NT2/D1 (cell line): ENCODE results near the gene TECR.
"Not testable (repeated sequence)": the region's sequence is repeated elsewhere in the genome, so short reads cannot be mapped to it uniquely, and the experiment has no call there.

Experiments
- DNase-seq: peaks from one replicate; pipeline ENCODE4 v3.0.0-alpha.2; 2011; ENCODE audit warnings: low read depth, low spot score
- H3K27me3 ChIP-seq: 2 replicates; pipeline ENCODE4 v1.6.0; 2011; ENCODE audit warnings: mild to moderate bottlenecking; ENCODE audit not compliant: insufficient read length, insufficient read depth
- H3K36me3 ChIP-seq: 2 replicates; pipeline ENCODE4 v1.6.1; 2011; ENCODE audit warnings: mild to moderate bottlenecking, low read length, mixed read lengths; ENCODE audit not compliant: insufficient read depth, insufficient read length
- H3K4me1 ChIP-seq: 2 replicates; pipeline ENCODE4 v1.5.1; 2011; ENCODE audit not compliant: insufficient read depth, insufficient read length
- H3K4me3 ChIP-seq: 2 replicates; pipeline ENCODE4 v1.5.1; 2011; ENCODE audit warnings: low read depth; ENCODE audit not compliant: insufficient read length
- H3K9ac ChIP-seq: 2 replicates; pipeline ENCODE4 v1.6.0; 2011; ENCODE audit warnings: low read depth; ENCODE audit not compliant: insufficient read length
- H3K9me3 ChIP-seq: 2 replicates; pipeline ENCODE4 v1.5.1; 2011; ENCODE audit warnings: mild to moderate bottlenecking, low read length; ENCODE audit not compliant: insufficient read depth
- SUZ12 ChIP-seq: IDR thresholded peaks from 2 replicates; pipeline ENCODE4 v1.6.1; 2011; ENCODE audit not compliant: insufficient read length, insufficient read depth; ENCODE audit errors: extremely low read depth
- YY1 ChIP-seq: IDR thresholded peaks from 2 replicates; pipeline ENCODE4 v1.6.1; 2011; ENCODE audit not compliant: insufficient read length, insufficient read depth
- ZNF274 ChIP-seq: IDR thresholded peaks from 2 replicates; pipeline ENCODE4 v1.6.1; 2011; ENCODE audit warnings: mild to moderate bottlenecking, low read depth, low read length

TECR gene

GRCh38 chr19:14503285-14503684, 26.1 kb upstream of the TECR start:
- no peak overlapping the region for H3K4me3 ChIP-seq
- peaks cover 18% of the 10 kb centered on the region for H3K4me1 ChIP-seq
- peak overlapping the region; percentile 36 for H3K9ac ChIP-seq
- H3K27me3 ChIP-seq = no peaks in the 10 kb centered on the region
- no peaks in the 10 kb centered on the region for H3K9me3 ChIP-seq
- no peaks in the 10 kb centered on the region for H3K36me3 ChIP-seq
- no peak for DNase-seq
- no peak for TF ChIP-seq SUZ12
- TF ChIP-seq YY1 = no peak
- no peak for TF ChIP-seq ZNF274

- not testable (repeated sequence) for H3K36me3 ChIP-seq, H3K4me3 ChIP-seq, H3K27me3 ChIP-seq, H3K9me3 ChIP-seq, DNase-seq, H3K9ac ChIP-seq
- H3K4me1 ChIP-seq = peaks cover 18% of the 10 kb centered on the region
Measured at GRCh38 chr19:14504575-14504974, 24.8 kb upstream of the TECR start.

- Histone ChIP-seq H3K4me1 (peaks cover 18% of the 10 kb centered on the region), H3K36me3 (no peaks in the 10 kb centered on the region), H3K9ac (peak overlapping the region; percentile 62), H3K9me3 (no peaks in the 10 kb centered on the region), H3K4me3 (no peak overlapping the region), H3K27me3 (no peaks in the 10 kb centered on the region)
- DNase-seq = no peak
- TF ChIP-seq ZNF274 = no peak
- TF ChIP-seq SUZ12 = no peak
- no peak for TF ChIP-seq YY1
Measured at GRCh38 chr19:14505488-14506239, 23.7 kb upstream of the TECR start.

- DNase-seq = no peak
- Histone ChIP-seq H3K9me3 (no peaks in the 10 kb centered on the region), H3K36me3 (no peaks in the 10 kb centered on the region), H3K27me3 (no peaks in the 10 kb centered on the region), H3K9ac (no peak overlapping the region), H3K4me3 (no peak overlapping the region), H3K4me1 (peaks cover 10% of the 10 kb centered on the region)
- TF ChIP-seq SUZ12 (no peak), YY1 (no peak), ZNF274 (no peak)
Measured at GRCh38 chr19:14507704-14508542, 21.5 kb upstream of the TECR start.

GRCh38 chr19:14510311-14511228, 18.8 kb upstream of the TECR start:
- H3K4me3 ChIP-seq = no peak overlapping the region
- peaks cover 7% of the 10 kb centered on the region for H3K4me1 ChIP-seq
- peaks cover 20% of the 10 kb centered on the region for H3K36me3 ChIP-seq
- TF ChIP-seq ZNF274 = no peak
- no peak for TF ChIP-seq SUZ12
- no peak for TF ChIP-seq YY1
- H3K9me3 ChIP-seq = no peaks in the 10 kb centered on the region
- H3K9ac ChIP-seq = no peak overlapping the region
- no peaks in the 10 kb centered on the region for H3K27me3 ChIP-seq
- no peak for DNase-seq

GRCh38 chr19:14511229-14511593, 18.2 kb upstream of the TECR start:
- Histone ChIP-seq H3K36me3 (peaks cover 26% of the 10 kb centered on the region), H3K4me1 (peaks cover under 1% of the 10 kb centered on the region), H3K4me3 (no peak overlapping the region), H3K9me3 (no peaks in the 10 kb centered on the region), H3K9ac (no peak overlapping the region), H3K27me3 (no peaks in the 10 kb centered on the region)
- no peak for DNase-seq
- TF ChIP-seq SUZ12 (no peak), YY1 (no peak), ZNF274 (no peak)

- no peak for DNase-seq
- Histone ChIP-seq H3K4me3 (no peak overlapping the region), H3K36me3 (peaks cover 39% of the 10 kb centered on the region), H3K27me3 (no peaks in the 10 kb centered on the region), H3K9me3 (no peaks in the 10 kb centered on the region), H3K4me1 (peaks cover 4% of the 10 kb centered on the region), H3K9ac (no peak overlapping the region)
- TF ChIP-seq SUZ12 (no peak), YY1 (no peak), ZNF274 (no peak)
Measured at GRCh38 chr19:14512406-14512961, 16.9 kb upstream of the TECR start.
